Measurements from ENCODE around the gene CRYBG3. TPM values are rescaled to one million over a fixed set of nuclear protein-coding genes. Genes with fewer than 3 reads are reported as not detected.

The CRYBG3 gene
- total RNA-seq, 2 experiments from 2014 or later = 2.2 to 2.4 TPM

DNA sequence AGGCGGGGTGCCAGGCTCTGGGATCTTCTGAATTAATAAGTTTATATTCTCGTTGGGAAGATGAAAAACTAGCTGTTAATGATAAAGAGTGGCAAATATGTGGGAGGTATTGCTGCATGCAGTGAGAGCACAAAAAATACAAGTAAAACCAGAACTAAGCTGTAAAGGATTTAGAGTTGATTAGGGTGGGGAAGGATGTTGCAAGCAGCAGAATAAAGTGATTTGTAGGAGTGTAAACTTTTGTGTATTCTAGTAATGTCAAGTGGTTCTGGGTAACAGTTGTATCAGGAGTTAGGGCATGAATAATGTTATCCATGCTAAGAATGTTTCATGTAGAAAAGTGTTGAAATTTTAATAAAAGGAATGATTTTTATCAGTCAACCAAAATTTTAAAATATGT, 18.1 kb downstream of the CRYBG3 start:
- Histone ChIP-seq H3K4me3 (ENCODE audit: low read length) (no peak overlapping the region), H3K27ac (ENCODE audit: low read depth in 1 of 2, low read length in 2 of 2) (no peak overlapping the region), H3K9me3 (ENCODE audit: control insufficient read depth in 1 of 2, insufficient read depth in 1 of 2, low read length in 2 of 2) (no peaks in the 10 kb centered on the region), H3K36me3 (ENCODE audit: insufficient read depth, low read length) (no peaks in the 10 kb centered on the region), H3K4me1 (ENCODE audit: insufficient read depth, low read length) (no peaks in the 10 kb centered on the region), H3K27me3 (ENCODE audit: control insufficient read depth in 1 of 2, insufficient read depth in 2 of 2, low read length in 2 of 2) (no peaks in the 10 kb centered on the region)
- no peak overlapping the region for H3K4me3 Mint-ChIP-seq
- CTCF ChIA-PET = interaction anchor here (1.1 kb wide), 1 partner anchor 10 kb away, joined by 3 read pairs; no protein-coding TSS in a partner anchor
- intact Hi-C loops (cut with DNase I, micrococcal nuclease) = no loop called here
- DNase-seq (no peak), ATAC-seq (ENCODE audit: poor library complexity) (no peak)
- no peaks in the 10 kb centered on the region for H3K36me3 Mint-ChIP-seq (ENCODE audit: low read depth)
- no peaks in the 10 kb centered on the region for H3K4me1 Mint-ChIP-seq (ENCODE audit: low read depth)
- H3K27me3 Mint-ChIP-seq = no peaks in the 10 kb centered on the region
- TF ChIP-seq, protein P1, sequence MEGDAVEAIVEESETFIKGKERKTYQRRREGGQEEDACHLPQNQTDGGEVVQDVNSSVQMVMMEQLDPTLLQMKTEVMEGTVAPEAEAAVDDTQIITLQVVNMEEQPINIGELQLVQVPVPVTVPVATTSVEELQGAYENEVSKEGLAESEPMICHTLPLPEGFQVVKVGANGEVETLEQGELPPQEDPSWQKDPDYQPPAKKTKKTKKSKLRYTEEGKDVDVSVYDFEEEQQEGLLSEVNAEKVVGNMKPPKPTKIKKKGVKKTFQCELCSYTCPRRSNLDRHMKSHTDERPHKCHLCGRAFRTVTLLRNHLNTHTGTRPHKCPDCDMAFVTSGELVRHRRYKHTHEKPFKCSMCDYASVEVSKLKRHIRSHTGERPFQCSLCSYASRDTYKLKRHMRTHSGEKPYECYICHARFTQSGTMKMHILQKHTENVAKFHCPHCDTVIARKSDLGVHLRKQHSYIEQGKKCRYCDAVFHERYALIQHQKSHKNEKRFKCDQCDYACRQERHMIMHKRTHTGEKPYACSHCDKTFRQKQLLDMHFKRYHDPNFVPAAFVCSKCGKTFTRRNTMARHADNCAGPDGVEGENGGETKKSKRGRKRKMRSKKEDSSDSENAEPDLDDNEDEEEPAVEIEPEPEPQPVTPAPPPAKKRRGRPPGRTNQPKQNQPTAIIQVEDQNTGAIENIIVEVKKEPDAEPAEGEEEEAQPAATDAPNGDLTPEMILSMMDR (IDR thresholded peaks at IDR 0.05) = no peak
- H3K27ac Mint-ChIP-seq = no peak overlapping the region
- no peaks in the 10 kb centered on the region for H3K9me3 Mint-ChIP-seq
- POLR2A ChIA-PET = interaction anchor here (0.7 kb wide), 1 partner anchor 18 kb away, joined by 3 read pairs; the partner anchor contains the start of gene CRYBG3

DNA sequence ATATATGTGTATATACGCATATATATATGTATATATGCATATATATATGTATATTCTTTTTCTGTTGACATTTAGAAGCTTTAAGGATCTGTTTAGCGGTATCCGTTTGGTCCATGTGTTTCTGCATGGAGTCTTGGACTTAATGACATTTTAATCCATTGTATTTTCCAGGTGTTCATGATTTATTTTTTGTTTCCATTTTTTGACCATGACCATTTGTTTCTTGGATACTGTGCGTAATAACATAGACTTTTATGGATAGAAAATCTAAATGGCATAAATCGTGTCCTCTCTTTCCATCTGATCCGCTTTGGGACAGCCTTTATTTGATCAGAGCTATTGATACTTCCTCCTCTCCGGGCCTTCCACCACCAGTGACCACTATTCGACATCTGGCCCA, 19.5 kb downstream of the CRYBG3 start:
- ATAC-seq (ENCODE audit: poor library complexity) (no peak), DNase-seq (no peak)
- H3K27me3 ChIP-seq (ENCODE audit: control insufficient read depth in 1 of 2, insufficient read depth in 2 of 2, low read length in 2 of 2) = no peaks in the 10 kb centered on the region
- no peak overlapping the region for H3K27ac Mint-ChIP-seq
- H3K4me3 Mint-ChIP-seq = no peak overlapping the region
- H3K9me3 Mint-ChIP-seq = no peaks in the 10 kb centered on the region
- H3K36me3 ChIP-seq (ENCODE audit: insufficient read depth, low read length) = no peaks in the 10 kb centered on the region
- H3K27ac ChIP-seq (ENCODE audit: low read depth in 1 of 2, low read length in 2 of 2) = no peak overlapping the region
- no peaks in the 10 kb centered on the region for H3K4me1 ChIP-seq (ENCODE audit: insufficient read depth, low read length)
- CTCF ChIA-PET = no interaction called here
- H3K4me3 ChIP-seq (ENCODE audit: low read length) = no peak overlapping the region
- H3K36me3 Mint-ChIP-seq (ENCODE audit: low read depth) = no peaks in the 10 kb centered on the region
- intact Hi-C loops (cut with DNase I, micrococcal nuclease) = no loop called here
- H3K9me3 ChIP-seq (ENCODE audit: control insufficient read depth in 1 of 2, insufficient read depth in 1 of 2, low read length in 2 of 2) = no peaks in the 10 kb centered on the region
- no peaks in the 10 kb centered on the region for H3K27me3 Mint-ChIP-seq
- H3K4me1 Mint-ChIP-seq (ENCODE audit: low read depth) = no peaks in the 10 kb centered on the region
- POLR2A ChIA-PET = no interaction called here
- TF ChIP-seq, protein P1 (IDR thresholded peaks at IDR 0.05) = no peak

DNA sequence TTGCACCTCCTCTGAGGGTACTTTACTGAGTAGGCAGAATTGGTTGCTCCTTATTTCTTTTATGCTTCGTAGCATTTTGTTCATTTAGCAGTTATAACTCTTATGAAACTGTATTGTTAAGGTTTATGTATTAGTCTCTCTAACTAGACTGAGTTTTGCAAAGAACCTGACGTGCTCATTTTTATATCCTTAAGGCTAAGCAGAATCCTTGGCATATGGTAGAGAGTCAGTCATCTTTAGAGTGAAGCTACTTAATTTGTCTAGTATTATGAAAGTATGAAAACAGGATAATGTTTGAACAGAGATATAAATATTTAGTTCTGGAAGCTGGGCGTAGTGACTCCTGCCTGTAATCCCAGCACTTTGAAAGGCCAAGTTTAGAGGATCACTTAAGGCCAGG, 20.1 kb downstream of the CRYBG3 start:
- intact Hi-C loops (cut with DNase I, micrococcal nuclease) = no loop called here
- no peak for DNase-seq

More for the DNA sequence above, 20.1 kb downstream of the CRYBG3 start:
- TF ChIP-seq, protein P1 (IDR thresholded peaks at IDR 0.05) = no peak
- H3K27ac Mint-ChIP-seq = no peak overlapping the region
- no peaks in the 10 kb centered on the region for H3K27me3 Mint-ChIP-seq
- no peaks in the 10 kb centered on the region for H3K9me3 Mint-ChIP-seq
- POLR2A ChIA-PET = no interaction called here
- no peaks in the 10 kb centered on the region for H3K36me3 ChIP-seq (ENCODE audit: insufficient read depth, low read length)
- no peaks in the 10 kb centered on the region for H3K4me1 Mint-ChIP-seq (ENCODE audit: low read depth)
- ATAC-seq (ENCODE audit: poor library complexity) = no peak
- no peaks in the 10 kb centered on the region for H3K4me1 ChIP-seq (ENCODE audit: insufficient read depth, low read length)
- no peaks in the 10 kb centered on the region for H3K36me3 Mint-ChIP-seq (ENCODE audit: low read depth)
- H3K27ac ChIP-seq (ENCODE audit: low read depth in 1 of 2, low read length in 2 of 2) = no peak overlapping the region
- no peak overlapping the region for H3K4me3 Mint-ChIP-seq
- H3K4me3 ChIP-seq (ENCODE audit: low read length) = no peak overlapping the region
- no peaks in the 10 kb centered on the region for H3K27me3 ChIP-seq (ENCODE audit: control insufficient read depth in 1 of 2, insufficient read depth in 2 of 2, low read length in 2 of 2)
- CTCF ChIA-PET = no interaction called here
- no peaks in the 10 kb centered on the region for H3K9me3 ChIP-seq (ENCODE audit: control insufficient read depth in 1 of 2, insufficient read depth in 1 of 2, low read length in 2 of 2)
